ENCODE results near the gene ANKHD1. TPM values are rescaled to one million over a fixed set of nuclear protein-coding genes. Genes with fewer than 3 reads are reported as not detected.

The ANKHD1 gene, protein sequence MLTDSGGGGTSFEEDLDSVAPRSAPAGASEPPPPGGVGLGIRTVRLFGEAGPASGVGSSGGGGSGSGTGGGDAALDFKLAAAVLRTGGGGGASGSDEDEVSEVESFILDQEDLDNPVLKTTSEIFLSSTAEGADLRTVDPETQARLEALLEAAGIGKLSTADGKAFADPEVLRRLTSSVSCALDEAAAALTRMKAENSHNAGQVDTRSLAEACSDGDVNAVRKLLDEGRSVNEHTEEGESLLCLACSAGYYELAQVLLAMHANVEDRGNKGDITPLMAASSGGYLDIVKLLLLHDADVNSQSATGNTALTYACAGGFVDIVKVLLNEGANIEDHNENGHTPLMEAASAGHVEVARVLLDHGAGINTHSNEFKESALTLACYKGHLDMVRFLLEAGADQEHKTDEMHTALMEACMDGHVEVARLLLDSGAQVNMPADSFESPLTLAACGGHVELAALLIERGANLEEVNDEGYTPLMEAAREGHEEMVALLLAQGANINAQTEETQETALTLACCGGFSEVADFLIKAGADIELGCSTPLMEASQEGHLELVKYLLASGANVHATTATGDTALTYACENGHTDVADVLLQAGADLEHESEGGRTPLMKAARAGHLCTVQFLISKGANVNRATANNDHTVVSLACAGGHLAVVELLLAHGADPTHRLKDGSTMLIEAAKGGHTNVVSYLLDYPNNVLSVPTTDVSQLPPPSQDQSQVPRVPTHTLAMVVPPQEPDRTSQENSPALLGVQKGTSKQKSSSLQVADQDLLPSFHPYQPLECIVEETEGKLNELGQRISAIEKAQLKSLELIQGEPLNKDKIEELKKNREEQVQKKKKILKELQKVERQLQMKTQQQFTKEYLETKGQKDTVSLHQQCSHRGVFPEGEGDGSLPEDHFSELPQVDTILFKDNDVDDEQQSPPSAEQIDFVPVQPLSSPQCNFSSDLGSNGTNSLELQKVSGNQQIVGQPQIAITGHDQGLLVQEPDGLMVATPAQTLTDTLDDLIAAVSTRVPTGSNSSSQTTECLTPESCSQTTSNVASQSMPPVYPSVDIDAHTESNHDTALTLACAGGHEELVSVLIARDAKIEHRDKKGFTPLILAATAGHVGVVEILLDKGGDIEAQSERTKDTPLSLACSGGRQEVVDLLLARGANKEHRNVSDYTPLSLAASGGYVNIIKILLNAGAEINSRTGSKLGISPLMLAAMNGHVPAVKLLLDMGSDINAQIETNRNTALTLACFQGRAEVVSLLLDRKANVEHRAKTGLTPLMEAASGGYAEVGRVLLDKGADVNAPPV (N-terminal part only)
- total RNA-seq (ENCODE audit: unreplicated experiment) = 105 TPM
- long read RNA-seq, partial matches to known transcripts = 6 of 11 reads
- long read RNA-seq, other reads (novel, unspliced or antisense) = 2 of 11 reads

DNA sequence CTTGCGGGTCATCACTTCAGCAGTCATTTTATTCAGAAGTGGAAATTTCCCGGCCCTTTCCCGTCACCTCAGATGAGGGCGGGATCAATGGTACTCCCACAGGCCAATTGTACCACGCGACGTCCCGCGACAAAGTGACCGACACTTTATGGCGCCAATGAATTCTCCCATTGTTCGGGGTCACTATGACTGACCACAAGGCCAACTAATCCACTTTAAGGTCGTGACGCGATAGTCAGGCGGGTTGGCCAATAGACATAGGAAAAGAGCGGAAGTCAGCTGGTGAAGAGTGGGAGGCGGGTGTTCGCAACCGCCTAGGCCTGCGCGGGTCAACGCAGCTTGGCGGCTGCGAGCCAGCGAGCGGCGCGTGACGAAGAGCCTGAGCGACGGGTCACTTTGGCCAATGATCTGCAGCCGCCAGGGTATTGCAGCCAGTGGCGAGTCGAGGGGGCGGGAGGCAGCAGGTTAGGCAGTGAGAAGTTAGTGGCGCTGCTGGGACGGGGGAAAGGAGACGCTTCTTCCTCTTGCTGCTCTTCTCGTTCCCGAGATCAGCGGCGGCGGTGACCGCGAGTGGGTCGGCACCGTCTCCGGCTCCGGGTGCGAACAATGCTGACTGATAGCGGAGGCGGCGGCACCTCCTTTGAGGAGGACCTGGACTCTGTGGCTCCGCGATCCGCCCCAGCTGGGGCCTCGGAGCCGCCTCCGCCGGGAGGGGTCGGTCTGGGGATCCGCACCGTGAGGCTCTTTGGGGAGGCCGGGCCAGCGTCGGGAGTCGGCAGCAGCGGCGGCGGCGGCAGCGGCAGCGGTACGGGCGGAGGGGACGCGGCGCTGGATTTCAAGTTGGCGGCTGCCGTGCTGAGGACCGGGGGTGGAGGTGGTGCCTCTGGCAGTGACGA, at the start of gene ANKHD1:
Gene ANKHD1 (plus strand): TSS at position 472 of the 896 bp plus-strand sequence. CDS start 135 bp downstream, at position 607.
- no peak within 1 kb of the TSS for H3K4me3 Mint-ChIP-seq (ENCODE audit: unreplicated experiment)
- no peaks in the 10 kb centered on the region for H3K36me3 Mint-ChIP-seq (ENCODE audit: unreplicated experiment)
- H3K9me3 Mint-ChIP-seq (ENCODE audit: unreplicated experiment) = peaks cover 2% of the 10 kb centered on the region
- H3K27ac Mint-ChIP-seq (ENCODE audit: unreplicated experiment) = peak within 1 kb of the TSS; percentile 64
- TF ChIP-seq, protein P1, sequence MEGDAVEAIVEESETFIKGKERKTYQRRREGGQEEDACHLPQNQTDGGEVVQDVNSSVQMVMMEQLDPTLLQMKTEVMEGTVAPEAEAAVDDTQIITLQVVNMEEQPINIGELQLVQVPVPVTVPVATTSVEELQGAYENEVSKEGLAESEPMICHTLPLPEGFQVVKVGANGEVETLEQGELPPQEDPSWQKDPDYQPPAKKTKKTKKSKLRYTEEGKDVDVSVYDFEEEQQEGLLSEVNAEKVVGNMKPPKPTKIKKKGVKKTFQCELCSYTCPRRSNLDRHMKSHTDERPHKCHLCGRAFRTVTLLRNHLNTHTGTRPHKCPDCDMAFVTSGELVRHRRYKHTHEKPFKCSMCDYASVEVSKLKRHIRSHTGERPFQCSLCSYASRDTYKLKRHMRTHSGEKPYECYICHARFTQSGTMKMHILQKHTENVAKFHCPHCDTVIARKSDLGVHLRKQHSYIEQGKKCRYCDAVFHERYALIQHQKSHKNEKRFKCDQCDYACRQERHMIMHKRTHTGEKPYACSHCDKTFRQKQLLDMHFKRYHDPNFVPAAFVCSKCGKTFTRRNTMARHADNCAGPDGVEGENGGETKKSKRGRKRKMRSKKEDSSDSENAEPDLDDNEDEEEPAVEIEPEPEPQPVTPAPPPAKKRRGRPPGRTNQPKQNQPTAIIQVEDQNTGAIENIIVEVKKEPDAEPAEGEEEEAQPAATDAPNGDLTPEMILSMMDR (IDR thresholded peaks at IDR 0.05; ENCODE audit: partially characterized antibody, unreplicated experiment) = no peak
- DNase-seq = peak; percentile 96
- peaks cover 14% of the 10 kb centered on the region for H3K4me1 Mint-ChIP-seq (ENCODE audit: low read depth, unreplicated experiment)
- H3K27me3 Mint-ChIP-seq (ENCODE audit: unreplicated experiment) = peaks cover 4% of the 10 kb centered on the region

DNA sequence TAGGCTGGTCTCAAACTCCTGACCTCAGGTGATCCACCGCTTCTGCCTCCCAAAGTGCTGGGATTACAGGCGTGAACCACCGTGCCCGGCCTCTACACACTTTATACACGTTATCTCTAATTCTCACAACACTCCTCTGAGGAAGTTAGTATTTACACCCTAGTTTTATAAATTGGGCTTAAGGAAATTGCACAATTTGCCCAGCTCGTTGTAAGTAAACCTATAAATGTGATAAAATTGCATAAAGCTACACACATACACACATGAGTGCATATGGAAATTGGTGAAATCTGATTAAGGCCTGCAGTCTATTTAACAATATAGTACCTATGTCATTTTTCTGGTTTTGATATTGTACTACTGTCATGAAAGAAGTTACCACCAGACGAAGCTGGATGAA, 46.1 kb upstream of the ANKHD1 start:
- Mint-ChIP-seq H3K36me3 (ENCODE audit: unreplicated experiment) (no peaks in the 10 kb centered on the region), H3K9me3 (ENCODE audit: unreplicated experiment) (peaks cover 2% of the 10 kb centered on the region), H3K27me3 (ENCODE audit: unreplicated experiment) (peaks cover 5% of the 10 kb centered on the region)

DNA sequence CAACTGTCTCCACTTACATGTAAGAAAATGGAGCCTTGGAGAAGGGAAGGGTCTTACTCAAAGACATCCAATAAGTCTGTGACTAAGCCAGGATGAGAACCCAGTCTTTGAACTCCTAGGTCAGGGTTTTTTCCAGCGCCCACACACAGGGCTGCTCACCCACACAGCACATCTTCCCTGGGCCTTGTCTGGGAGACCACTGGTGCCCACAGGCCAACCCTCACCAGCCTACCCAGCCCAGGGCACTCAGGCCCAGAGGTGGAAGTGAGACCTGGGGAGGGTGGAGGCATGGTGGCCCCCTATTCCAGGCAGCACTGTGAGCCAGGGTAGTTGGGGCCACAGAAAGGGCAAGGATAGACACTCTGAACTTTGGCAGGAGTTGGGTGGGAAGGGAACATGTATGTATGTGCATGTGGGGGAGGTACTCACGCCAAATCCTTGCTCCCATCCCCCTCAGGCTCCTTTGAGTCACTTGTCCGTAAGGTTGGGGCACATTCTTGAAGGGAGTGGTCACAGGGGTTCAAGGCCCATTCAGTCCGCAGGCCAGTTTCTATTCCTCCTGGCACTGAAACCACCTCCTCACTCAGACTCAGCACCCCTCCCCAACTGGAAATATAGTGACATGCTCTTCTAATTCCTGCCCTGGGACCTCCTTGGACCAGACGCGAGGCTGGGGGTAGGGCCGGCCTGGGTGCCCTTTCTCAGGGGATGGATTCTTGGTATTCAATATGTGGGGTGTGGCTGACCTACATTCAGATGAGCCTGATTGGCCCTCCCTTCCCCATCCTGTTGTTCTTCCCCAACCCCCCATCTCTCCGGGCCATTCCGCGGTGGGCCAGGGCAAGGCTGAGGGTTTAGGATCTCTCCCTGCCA, 44.5 kb upstream of the ANKHD1 start:
- no peaks in the 10 kb centered on the region for H3K36me3 Mint-ChIP-seq (ENCODE audit: unreplicated experiment)
- TF ChIP-seq, protein P1 (IDR thresholded peaks at IDR 0.05; ENCODE audit: partially characterized antibody, unreplicated experiment) = no peak
- H3K4me3 Mint-ChIP-seq (ENCODE audit: unreplicated experiment) = no peak overlapping the region
- peaks cover 3% of the 10 kb centered on the region for H3K4me1 Mint-ChIP-seq (ENCODE audit: low read depth, unreplicated experiment)
- no peak for DNase-seq
- peaks cover 3% of the 10 kb centered on the region for H3K9me3 Mint-ChIP-seq (ENCODE audit: unreplicated experiment)
- H3K27ac Mint-ChIP-seq (ENCODE audit: unreplicated experiment) = no peak overlapping the region
- H3K27me3 Mint-ChIP-seq (ENCODE audit: unreplicated experiment) = peaks cover 5% of the 10 kb centered on the region

More for the DNA sequence above, 46.1 kb upstream of the ANKHD1 start:
- Mint-ChIP-seq H3K27ac (ENCODE audit: unreplicated experiment) (no peak overlapping the region), H3K4me3 (ENCODE audit: unreplicated experiment) (no peak overlapping the region), H3K4me1 (ENCODE audit: low read depth, unreplicated experiment) (peaks cover 3% of the 10 kb centered on the region)
- TF ChIP-seq, protein P1 (IDR thresholded peaks at IDR 0.05; ENCODE audit: partially characterized antibody, unreplicated experiment) = no peak
- no peak for DNase-seq
